GM21576 (cell line): ENCODE results near the gene VKORC1L1.
"Not testable (repeated sequence)": the region's sequence is repeated elsewhere in the genome, so short reads cannot be mapped to it uniquely, and the experiment has no call there.

ENCODE experiments used
- ATAC-seq: cut with Tn5 transposase; IDR thresholded peaks from one replicate; pipeline ENCODE4 v1.9.1; 2021; ENCODE audit warnings: mild to moderate bottlenecking, moderate library complexity; ENCODE audit not compliant: unreplicated experiment

VKORC1L1 gene

GRCh38 chr7:65931685-65932084, 58.8 kb downstream of the VKORC1L1 start:
- ATAC-seq: no peak

GRCh38 chr7:65937296-65937695, 64.4 kb downstream of the VKORC1L1 start:
- no peak for ATAC-seq

- no peak for ATAC-seq
Observed at GRCh38 chr7:65938336-65938895, 65.5 kb downstream of the VKORC1L1 start.

- ATAC-seq: not testable (repeated sequence)
Observed at GRCh38 chr7:65945787-65946186, 72.9 kb downstream of the VKORC1L1 start.

GRCh38 chr7:65946904-65947303, 74.0 kb downstream of the VKORC1L1 start:
- no peak for ATAC-seq

GRCh38 chr7:65951837-65952578, 79.1 kb downstream of the VKORC1L1 start:
- no peak for ATAC-seq

- no peak for ATAC-seq
Observed at GRCh38 chr7:65953001-65953720, 80.3 kb downstream of the VKORC1L1 start.

- ATAC-seq: no peak
Observed at GRCh38 chr7:65953890-65954450, 81.1 kb downstream of the VKORC1L1 start.

GRCh38 chr7:65955718-65956117, 82.8 kb downstream of the VKORC1L1 start:
- ATAC-seq: no peak

GRCh38 chr7:65960351-65961074, 87.6 kb downstream of the VKORC1L1 start:
- ATAC-seq: no peak

GRCh38 chr7:65962033-65962432, 89.2 kb downstream of the VKORC1L1 start:
- no peak for ATAC-seq

GRCh38 chr7:65964671-65965070, 91.8 kb downstream of the VKORC1L1 start:
- ATAC-seq: not testable (repeated sequence)

GRCh38 chr7:65966146-65966545, 93.3 kb downstream of the VKORC1L1 start:
- no peak for ATAC-seq

GRCh38 chr7:65967361-65968155, 94.7 kb downstream of the VKORC1L1 start:
- no peak for ATAC-seq

GRCh38 chr7:65968256-65969185, 95.6 kb downstream of the VKORC1L1 start:
- ATAC-seq: no peak

GRCh38 chr7:65971021-65971420, 98.1 kb downstream of the VKORC1L1 start:
- ATAC-seq: no peak

GRCh38 chr7:65972976-65973375, 100.1 kb downstream of the VKORC1L1 start:
- no peak for ATAC-seq

- no peak for ATAC-seq
Observed at GRCh38 chr7:65974191-65974801, 101.4 kb downstream of the VKORC1L1 start.

GRCh38 chr7:65974876-65975275, 102.0 kb downstream of the VKORC1L1 start:
- ATAC-seq: no peak
